RWPE1 (cell line): ENCODE data around the gene NEK10.
"Not testable (repeated sequence)": the region's sequence is repeated elsewhere in the genome, so short reads cannot be mapped to it uniquely, and the experiment has no call there.

ENCODE experiments used
- CTCF ChIA-PET: fragments of 350-600 bp; sonication (Branson Sonifier 250); formaldehyde crosslinking; extraction: SDS; loops from one replicate; lab custom pipeline; 2021; lab: Yijun Ruan, JAX
- POLR2A ChIA-PET: fragments of 400-600 bp; formaldehyde crosslinking; extraction: SDS; loops from one replicate; lab custom pipeline; 2020; ENCODE audit warnings: antibody characterized with exemption; ENCODE audit not compliant: low non-redundant PET; lab: Yijun Ruan, JAX
- DNase-seq: peaks from one replicate; pipeline ENCODE4 v3.0.0; 2012; ENCODE audit warnings: low spot score
- H3K27ac ChIP-seq: fragments of 450-650 bp; 2 replicates; pipeline ENCODE4 v1.5.1; 2017
- CTCF ChIP-seq: fragments of 450-650 bp; conservative IDR thresholded peaks from 2 replicates; pipeline ENCODE4 v1.5.1; 2017; ENCODE audit warnings: low read depth, mild to moderate bottlenecking

The NEK10 gene

GRCh38 chr3:27307566-27307965 lies 61.6 kb downstream of the NEK10 start:
- POLR2A ChIA-PET, result no interaction called here
- CTCF ChIA-PET, result no interaction called here
- no peak overlapping the region for H3K27ac ChIP-seq
- DNase-seq, result no peak
- TF ChIP-seq CTCF, result no peak

GRCh38 chr3:27302891-27303290 lies 66.3 kb downstream of the NEK10 start:
- ChIA-PET CTCF (no interaction called here), POLR2A (no interaction called here)
- H3K27ac ChIP-seq, result no peak overlapping the region
- no peak for TF ChIP-seq CTCF
- DNase-seq, result no peak

GRCh38 chr3:27298981-27299380 lies 70.2 kb downstream of the NEK10 start:
- CTCF ChIA-PET, DNase-seq, H3K27ac ChIP-seq, POLR2A ChIA-PET: not testable (repeated sequence)

GRCh38 chr3:27293939-27294338 lies 75.2 kb downstream of the NEK10 start:
- POLR2A ChIA-PET, result no interaction called here
- CTCF ChIA-PET, result interaction anchor here (0.6 kb wide), 1 partner anchor 548 kb away, joined by 3 read pairs; no protein-coding TSS in a partner anchor
- TF ChIP-seq CTCF, result no peak
- no peak for DNase-seq
- no peak overlapping the region for H3K27ac ChIP-seq

- DNase-seq, result no peak
- POLR2A ChIA-PET, result no interaction called here
- TF ChIP-seq CTCF, result no peak
- CTCF ChIA-PET, result no interaction called here
- H3K27ac ChIP-seq, result no peak overlapping the region
Measured at GRCh38 chr3:27290760-27291159, 78.4 kb downstream of the NEK10 start.

GRCh38 chr3:27289769-27290413 lies 79.3 kb downstream of the NEK10 start:
- ChIA-PET POLR2A (no interaction called here), CTCF (no interaction called here)
- H3K27ac ChIP-seq, result no peak overlapping the region
- no peak for TF ChIP-seq CTCF
- no peak for DNase-seq

- no peak for TF ChIP-seq CTCF
- ChIA-PET POLR2A (no interaction called here), CTCF (interaction anchor here (0.7 kb wide), 1 partner anchor 240 kb away, joined by 4 read pairs; no protein-coding TSS in a partner anchor)
- H3K27ac ChIP-seq, result no peak overlapping the region
- no peak for DNase-seq
Measured at GRCh38 chr3:27287052-27287451, 82.1 kb downstream of the NEK10 start.

GRCh38 chr3:27286467-27286866 lies 82.7 kb downstream of the NEK10 start:
- CTCF ChIA-PET, POLR2A ChIA-PET, DNase-seq, H3K27ac ChIP-seq: not testable (repeated sequence)
